B cell (primary cell): ENCODE results near the gene OR10G8. TPM values are rescaled to one million over a fixed set of nuclear protein-coding genes. Genes with fewer than 3 reads are reported as not detected.
A peak's percentile ranks its signal among the peaks of the same experiment; 100 is the strongest.

Experiments used
- ATAC-seq: fragments of 200-7000 bp; cut with Tn5 transposase; one replicate; pipeline ENCODE4 v1.10.0; 2021; ENCODE audit warnings: low read depth, mild to moderate bottlenecking, moderate number of reproducible peaks, moderate library complexity
- CTCF ChIA-PET: fragments of 350-600 bp; sonication (Branson Sonifier 250); formaldehyde crosslinking; loops from one replicate; lab custom pipeline; 2021; ENCODE audit warnings: antibody characterized with exemption, inconsistent platforms; lab: Charles Lee
- POLR2A ChIA-PET: fragments of 350-600 bp; sonication (Branson Sonifier 250); formaldehyde crosslinking; loops from one replicate; lab custom pipeline; 2021; ENCODE audit warnings: antibody characterized with exemption; lab: Charles Lee
- DNase-seq: peaks from one replicate; pipeline ENCODE4 v3.0.0; 2013
- H2AFZ ChIP-seq: 2 replicates; pipeline ENCODE4 v1.6.1; 2012; ENCODE audit warnings: mild to moderate bottlenecking, low read depth, low read length; ENCODE audit not compliant: insufficient read depth, poor library complexity, severe bottlenecking
- H3K27ac ChIP-seq, 2 donors: 1 replicate in 1 of 2; 2 replicates in 1 of 2; pipeline ENCODE4 v1.5.1; 2012 to 2013; ENCODE audit warnings: low read length in 2 of 2, mild to moderate bottlenecking in 2 of 2, moderate library complexity in 1 of 2
- H3K27me3 ChIP-seq, 4 experiments: fragments of 200-600 bp in 1 of 4; sonication (generic) in 1 of 4; replicated peaks in 1 of 4; 1 replicate in 2 of 4; 2 replicates in 2 of 4; pipeline versions ENCODE4 v1.6.1 to v1.7.0; 2013 to 2016; ENCODE audit warnings: low read length in 3 of 4, mild to moderate bottlenecking in 2 of 4, mixed read lengths in 1 of 4, moderate library complexity in 1 of 4; ENCODE audit not compliant: insufficient read depth in 4 of 4, control insufficient read depth in 3 of 4; ENCODE audit errors: control extremely low read depth in 1 of 4
- H3K36me3 ChIP-seq, 2 experiments: replicated peaks in 1 of 2; 1 replicate in 1 of 2; 2 replicates in 1 of 2; pipeline versions ENCODE4 v1.6.1 to v1.7.1; 2013; ENCODE audit warnings: low read length in 1 of 2; ENCODE audit not compliant: insufficient read depth in 2 of 2, control insufficient read depth in 1 of 2; ENCODE audit errors: control extremely low read depth in 1 of 2, extremely low read depth in 1 of 2
- H3K4me1 ChIP-seq, 2 donors: fragments of 200-600 bp in 1 of 2; sonication (generic) in 1 of 2; 1 replicate in 1 of 2; 2 replicates in 1 of 2; pipeline versions ENCODE4 v1.5.1 to v1.6.1; 2013 to 2017; ENCODE audit warnings: low read length in 2 of 2; ENCODE audit not compliant: control insufficient read depth in 2 of 2, insufficient read depth in 2 of 2
- H3K4me2 ChIP-seq: replicated peaks from 2 replicates; pipeline ENCODE3; 2012; ENCODE audit warnings: mild to moderate bottlenecking, low read depth, low read length; ENCODE audit not compliant: poor library complexity, severe bottlenecking
- H3K4me3 ChIP-seq, 5 experiments: fragments of 200-600 bp in 1 of 5; sonication (generic) in 1 of 5; 1 replicate in 3 of 5; 2 replicates in 2 of 5; pipeline versions ENCODE4 v1.5.1 to v1.7.0; 2011 to 2016; ENCODE audit warnings: low read length in 4 of 5, mild to moderate bottlenecking in 4 of 5, low read depth in 2 of 5, control low read depth in 1 of 5, moderate library complexity in 1 of 5; ENCODE audit not compliant: insufficient read depth in 1 of 5; ENCODE audit errors: control extremely low read depth in 1 of 5, extremely low read depth in 1 of 5
- H3K79me2 ChIP-seq: fragments of 200-600 bp; sonication (generic); one replicate; pipeline ENCODE4 v1.6.0; 2016; ENCODE audit warnings: low read length; ENCODE audit not compliant: control insufficient read depth, insufficient read depth
- H3K9ac ChIP-seq: fragments of 200-600 bp; sonication (generic); 2 replicates; pipeline ENCODE4 v1.6.1; 2017; ENCODE audit warnings: mild to moderate bottlenecking, low read length, moderate library complexity
- H3K9me3 ChIP-seq, 3 donors: one replicate each; pipeline versions ENCODE4 v1.6.1 to v1.7.1; 2013; ENCODE audit warnings: low read length in 2 of 3; ENCODE audit not compliant: control insufficient read depth in 2 of 3, insufficient read depth in 1 of 3; ENCODE audit errors: control extremely low read depth in 1 of 3
- H4K20me1 ChIP-seq: 2 replicates; pipeline ENCODE4 v1.6.0; 2012; ENCODE audit warnings: mild to moderate bottlenecking, low read length; ENCODE audit not compliant: insufficient read depth, control insufficient read depth, poor library complexity, severe bottlenecking
- H3K27ac Mint-ChIP-seq: one replicate; pipeline ENCODE4 v1.8.0; 2021; ENCODE audit warnings: mixed read lengths
- H3K27me3 Mint-ChIP-seq: one replicate; pipeline ENCODE4 v1.8.0; 2021; ENCODE audit warnings: mixed read lengths
- H3K4me1 Mint-ChIP-seq: one replicate; pipeline ENCODE4 v1.8.0; 2021; ENCODE audit warnings: mixed read lengths
- H3K4me3 Mint-ChIP-seq: one replicate; pipeline ENCODE4 v1.8.0; 2021; ENCODE audit warnings: mixed read lengths
- H3K9me3 Mint-ChIP-seq: one replicate; pipeline ENCODE4 v1.8.0; 2022; ENCODE audit warnings: mixed read lengths; ENCODE audit not compliant: insufficient read depth
- CTCF ChIP-seq: fragments of 200-600 bp; IDR thresholded peaks from one replicate; pipeline ENCODE4 v1.8.0; 2022; ENCODE audit warnings: antibody characterized with exemption, mild to moderate bottlenecking
- EZH2 ChIP-seq: IDR thresholded peaks from 2 replicates; pipeline ENCODE4 v1.6.1; 2012; ENCODE audit warnings: borderline replicate concordance, low read depth, mild to moderate bottlenecking, moderate library complexity, low read length; ENCODE audit not compliant: insufficient read depth, poor library complexity, severe bottlenecking
- WGBS: methylation state at CpG from one replicate; pipeline ENCODE4 v1.1.5; 2013; ENCODE audit warnings: missing lambda C conversion rate; ENCODE audit not compliant: insufficient coverage; 5-methylcytosine and 5-hydroxymethylcytosine counted together
- intact Hi-C: fragments of 100-400 bp; cut with micrococcal nuclease; formaldehyde crosslinking; loops from one replicate; pipeline ENCODE4 v1.10.0; 2022
- polyA plus RNA-seq: library from polyadenylated mRNA; depleted of rRNA; stranded (reverse); fragments of >200 nt; gene quantifications from 2 replicates; pipeline ENCODE4 v1.2.3, GENCODE V29; 2012
- total RNA-seq, 2 donors: library from RNA; stranded (reverse); fragments of 120-200 nt in 1 of 2; gene quantifications; 1 replicate in 1 of 2; 2 replicates in 1 of 2; pipeline versions ENCODE4 v1.2.3 to v1.2.4, GENCODE V29; 2013 to 2022

Gene OR10G8
- total and polyA plus RNA-seq, 2 donors (not counting 1 experiment from before 2014, with no cell fraction given) = not detected

DNA sequence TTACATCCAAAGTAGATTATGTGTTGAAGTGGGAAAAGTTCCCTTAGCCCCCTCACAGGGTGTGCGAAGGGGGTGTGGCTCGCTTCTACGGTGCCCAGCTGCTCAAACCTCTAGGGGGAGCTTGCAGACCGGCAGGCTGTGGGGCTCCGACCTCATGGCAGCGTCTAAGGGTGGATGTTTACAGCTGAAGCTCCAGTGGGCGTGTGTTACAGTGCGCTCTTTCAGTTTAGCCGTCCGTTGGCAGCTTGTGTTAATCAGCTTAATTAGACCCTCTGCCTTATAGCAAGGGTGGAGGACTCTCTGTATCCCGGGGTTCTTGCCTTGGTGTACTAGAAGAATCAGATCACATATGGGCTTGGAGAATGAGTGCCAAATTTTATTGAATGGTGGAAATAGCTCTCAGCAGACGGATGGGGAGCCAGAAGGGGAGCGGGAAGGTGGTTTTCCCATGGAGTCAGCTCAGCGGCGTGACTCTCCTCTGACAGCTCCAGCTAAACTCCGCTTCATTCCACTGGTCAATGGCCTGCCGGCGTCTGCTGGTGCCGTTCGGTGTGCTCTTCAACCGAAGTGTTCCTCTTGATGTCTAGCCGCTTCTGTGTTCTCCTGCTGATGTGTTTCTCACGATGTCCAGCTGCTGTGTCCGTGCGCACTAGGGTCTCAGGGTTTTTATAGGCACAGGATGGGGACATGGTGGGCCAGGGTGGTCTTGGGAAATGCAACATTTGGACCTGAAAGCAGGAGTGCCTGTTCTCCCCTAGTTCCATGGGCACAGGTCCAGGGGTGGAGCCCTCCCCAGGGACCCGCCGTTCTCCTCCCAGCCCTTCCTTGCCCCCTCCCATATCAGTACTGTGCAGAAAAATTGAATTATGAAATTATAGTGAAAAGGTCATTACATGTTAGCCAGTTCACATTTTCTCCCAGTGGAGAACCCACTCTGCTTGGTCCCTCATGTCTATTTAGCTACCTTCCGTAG, 43.1 kb downstream of the OR10G8 start:
- Histone ChIP-seq H2AFZ (no peak overlapping the region), H3K79me2 (no peaks in the 10 kb centered on the region), H3K27me3 (peaks cover 0 to 18% (median 4%) of the 10 kb centered on the region in 4 experiments), H3K9ac (peak overlapping the region; percentile 38), H3K9me3 (peaks cover 0 to 5% (median 0%) of the 10 kb centered on the region in 3 donors), H3K36me3 (no peaks in the 10 kb centered on the region), H3K4me2 (peak overlapping the region; percentile 60), H4K20me1 (no peaks in the 10 kb centered on the region), H3K4me3 (no peak overlapping the region), H3K4me1 (peaks cover 22 to 27% of the 10 kb centered on the region in 2 donors), H3K27ac (no peak overlapping the region)
- H3K27ac Mint-ChIP-seq = no peak overlapping the region
- WGBS = 55% methylated on average over 24 of the region's 28 CpGs
- H3K4me1 Mint-ChIP-seq = peaks cover 18% of the 10 kb centered on the region
- TF ChIP-seq CTCF (peak; percentile 51), EZH2 (no peak)
- peak; percentile 78 for DNase-seq
- CTCF ChIA-PET = interaction anchor here (0.6 to 4.7 kb wide), 13 partner anchors 10 to 575 kb away, joined by 3 to 95 read pairs (median 3); no protein-coding TSS in a partner anchor
- H3K4me3 Mint-ChIP-seq = peak overlapping the region; percentile 64
- no peaks in the 10 kb centered on the region for H3K9me3 Mint-ChIP-seq
- POLR2A ChIA-PET = no interaction called here
- intact Hi-C loops = loop anchor here (5.0 kb wide), 1 partner anchor 128 kb away; no protein-coding TSS in a partner anchor
- ATAC-seq = peak; percentile 81
- peaks cover 48% of the 10 kb centered on the region for H3K27me3 Mint-ChIP-seq
